B cell (primary cell): ENCODE data around the gene CDKN1C. TPM values are rescaled to one million over a fixed set of nuclear protein-coding genes. Genes with fewer than 3 reads are reported as not detected.

Experiments
- ATAC-seq: fragments of 200-7000 bp; cut with Tn5 transposase; one replicate; pipeline ENCODE4 v1.10.0; 2021; ENCODE audit warnings: low read depth, mild to moderate bottlenecking, moderate number of reproducible peaks, moderate library complexity
- CTCF ChIA-PET: fragments of 350-600 bp; sonication (Branson Sonifier 250); formaldehyde crosslinking; loops from one replicate; lab custom pipeline; 2021; ENCODE audit warnings: antibody characterized with exemption, inconsistent platforms; lab: Charles Lee
- POLR2A ChIA-PET: fragments of 350-600 bp; sonication (Branson Sonifier 250); formaldehyde crosslinking; loops from one replicate; lab custom pipeline; 2021; ENCODE audit warnings: antibody characterized with exemption; lab: Charles Lee
- DNase-seq: peaks from one replicate; pipeline ENCODE4 v3.0.0; 2013
- H2AFZ ChIP-seq: 2 replicates; pipeline ENCODE4 v1.6.1; 2012; ENCODE audit warnings: mild to moderate bottlenecking, low read depth, low read length; ENCODE audit not compliant: insufficient read depth, poor library complexity, severe bottlenecking
- H3K27ac ChIP-seq, 2 donors: 1 replicate in 1 of 2; 2 replicates in 1 of 2; pipeline ENCODE4 v1.5.1; 2012 to 2013; ENCODE audit warnings: low read length in 2 of 2, mild to moderate bottlenecking in 2 of 2, moderate library complexity in 1 of 2
- H3K27me3 ChIP-seq, 4 experiments: fragments of 200-600 bp in 1 of 4; sonication (generic) in 1 of 4; replicated peaks in 1 of 4; 1 replicate in 2 of 4; 2 replicates in 2 of 4; pipeline versions ENCODE4 v1.6.1 to v1.7.0; 2013 to 2016; ENCODE audit warnings: low read length in 3 of 4, mild to moderate bottlenecking in 2 of 4, mixed read lengths in 1 of 4, moderate library complexity in 1 of 4; ENCODE audit not compliant: insufficient read depth in 4 of 4, control insufficient read depth in 3 of 4; ENCODE audit errors: control extremely low read depth in 1 of 4
- H3K36me3 ChIP-seq, 2 experiments: replicated peaks in 1 of 2; 1 replicate in 1 of 2; 2 replicates in 1 of 2; pipeline versions ENCODE4 v1.6.1 to v1.7.1; 2013; ENCODE audit warnings: low read length in 1 of 2; ENCODE audit not compliant: insufficient read depth in 2 of 2, control insufficient read depth in 1 of 2; ENCODE audit errors: control extremely low read depth in 1 of 2, extremely low read depth in 1 of 2
- H3K4me1 ChIP-seq, 2 donors: fragments of 200-600 bp in 1 of 2; sonication (generic) in 1 of 2; 1 replicate in 1 of 2; 2 replicates in 1 of 2; pipeline versions ENCODE4 v1.5.1 to v1.6.1; 2013 to 2017; ENCODE audit warnings: low read length in 2 of 2; ENCODE audit not compliant: control insufficient read depth in 2 of 2, insufficient read depth in 2 of 2
- H3K4me2 ChIP-seq: replicated peaks from 2 replicates; pipeline ENCODE3; 2012; ENCODE audit warnings: mild to moderate bottlenecking, low read depth, low read length; ENCODE audit not compliant: poor library complexity, severe bottlenecking
- H3K4me3 ChIP-seq, 5 experiments: fragments of 200-600 bp in 1 of 5; sonication (generic) in 1 of 5; 1 replicate in 3 of 5; 2 replicates in 2 of 5; pipeline versions ENCODE4 v1.5.1 to v1.7.0; 2011 to 2016; ENCODE audit warnings: low read length in 4 of 5, mild to moderate bottlenecking in 4 of 5, low read depth in 2 of 5, control low read depth in 1 of 5, moderate library complexity in 1 of 5; ENCODE audit not compliant: insufficient read depth in 1 of 5; ENCODE audit errors: control extremely low read depth in 1 of 5, extremely low read depth in 1 of 5
- H3K79me2 ChIP-seq: fragments of 200-600 bp; sonication (generic); one replicate; pipeline ENCODE4 v1.6.0; 2016; ENCODE audit warnings: low read length; ENCODE audit not compliant: control insufficient read depth, insufficient read depth
- H3K9ac ChIP-seq: fragments of 200-600 bp; sonication (generic); 2 replicates; pipeline ENCODE4 v1.6.1; 2017; ENCODE audit warnings: mild to moderate bottlenecking, low read length, moderate library complexity
- H3K9me3 ChIP-seq, 3 donors: one replicate each; pipeline versions ENCODE4 v1.6.1 to v1.7.1; 2013; ENCODE audit warnings: low read length in 2 of 3; ENCODE audit not compliant: control insufficient read depth in 2 of 3, insufficient read depth in 1 of 3; ENCODE audit errors: control extremely low read depth in 1 of 3
- H4K20me1 ChIP-seq: 2 replicates; pipeline ENCODE4 v1.6.0; 2012; ENCODE audit warnings: mild to moderate bottlenecking, low read length; ENCODE audit not compliant: insufficient read depth, control insufficient read depth, poor library complexity, severe bottlenecking
- H3K27ac Mint-ChIP-seq: one replicate; pipeline ENCODE4 v1.8.0; 2021; ENCODE audit warnings: mixed read lengths
- H3K27me3 Mint-ChIP-seq: one replicate; pipeline ENCODE4 v1.8.0; 2021; ENCODE audit warnings: mixed read lengths
- H3K4me1 Mint-ChIP-seq: one replicate; pipeline ENCODE4 v1.8.0; 2021; ENCODE audit warnings: mixed read lengths
- H3K4me3 Mint-ChIP-seq: one replicate; pipeline ENCODE4 v1.8.0; 2021; ENCODE audit warnings: mixed read lengths
- H3K9me3 Mint-ChIP-seq: one replicate; pipeline ENCODE4 v1.8.0; 2022; ENCODE audit warnings: mixed read lengths; ENCODE audit not compliant: insufficient read depth
- EZH2 ChIP-seq: IDR thresholded peaks from 2 replicates; pipeline ENCODE4 v1.6.1; 2012; ENCODE audit warnings: borderline replicate concordance, low read depth, mild to moderate bottlenecking, moderate library complexity, low read length; ENCODE audit not compliant: insufficient read depth, poor library complexity, severe bottlenecking
- whole genome bisulfite sequencing: methylation state at CpG from one replicate; pipeline ENCODE4 v1.1.5; 2013; ENCODE audit warnings: missing lambda C conversion rate; ENCODE audit not compliant: insufficient coverage; 5-methylcytosine and 5-hydroxymethylcytosine counted together
- intact Hi-C: fragments of 100-400 bp; cut with micrococcal nuclease; formaldehyde crosslinking; loops from one replicate; pipeline ENCODE4 v1.10.0; 2022
- polyA plus RNA-seq: library from polyadenylated mRNA; depleted of rRNA; stranded (reverse); fragments of >200 nt; gene quantifications from 2 replicates; pipeline ENCODE4 v1.2.3, GENCODE V29; 2012
- total RNA-seq, 2 donors: library from RNA; stranded (reverse); fragments of 120-200 nt in 1 of 2; gene quantifications; 1 replicate in 1 of 2; 2 replicates in 1 of 2; pipeline versions ENCODE4 v1.2.3 to v1.2.4, GENCODE V29; 2013 to 2022
- TF ChIP-seq, protein P1 (sequence below): fragments of 200-600 bp; IDR thresholded peaks from one replicate; pipeline ENCODE4 v1.8.0; 2022; ENCODE audit warnings: antibody characterized with exemption, mild to moderate bottlenecking

CDKN1C gene
- total and polyA plus RNA-seq, 2 donors (not counting 1 experiment from before 2014, with no cell fraction given): 0.58 to 8.0 TPM

DNA sequence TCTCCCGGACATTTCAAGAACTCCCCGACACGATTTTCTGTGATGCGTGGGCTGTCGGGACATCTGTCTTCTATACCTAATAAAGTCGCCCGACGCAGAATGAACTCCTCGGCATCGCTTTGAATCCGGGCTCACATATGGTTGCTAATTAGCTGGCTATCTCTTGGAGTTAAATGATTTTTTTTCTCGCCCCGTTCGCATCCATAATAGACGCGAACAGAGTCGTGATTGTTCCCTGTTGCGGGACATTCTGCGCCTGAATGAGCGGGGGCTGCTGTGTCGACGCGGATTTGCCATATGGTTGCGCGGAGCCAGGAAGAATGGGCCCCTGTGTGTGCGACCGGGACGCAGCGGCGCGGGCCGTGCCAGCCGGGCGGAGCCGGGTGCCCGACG, 16.4 kb downstream of the CDKN1C start:
- H2AFZ ChIP-seq: no peak overlapping the region
- H3K9me3 ChIP-seq: peaks cover 0 to 17% (median 0%) of the 10 kb centered on the region in 3 donors
- H3K27ac ChIP-seq: no peak overlapping the region
- Mint-ChIP-seq H3K4me3 (peak overlapping the region; percentile 23), H3K4me1 (peaks cover 11% of the 10 kb centered on the region), H3K9me3 (peaks cover 2% of the 10 kb centered on the region), H3K27ac (no peak overlapping the region), H3K27me3 (peaks cover 45% of the 10 kb centered on the region)
- H3K36me3 ChIP-seq: no peaks in the 10 kb centered on the region
- H3K79me2 ChIP-seq: no peaks in the 10 kb centered on the region
- 30% methylated on average over 36 of the region's 37 CpGs for WGBS
- ATAC-seq: no peak
- no peak overlapping the region for H3K9ac ChIP-seq
- H3K4me2 ChIP-seq: peak overlapping the region; percentile 53
- no peak overlapping the region for H3K4me3 ChIP-seq
- H4K20me1 ChIP-seq: no peaks in the 10 kb centered on the region
- no peak for DNase-seq
- peaks cover 6 to 9% of the 10 kb centered on the region in 2 donors for H3K4me1 ChIP-seq
- peaks cover 0 to 33% (median 13%) of the 10 kb centered on the region in 4 experiments for H3K27me3 ChIP-seq
- no peak for TF ChIP-seq EZH2
- TF ChIP-seq, protein P1, sequence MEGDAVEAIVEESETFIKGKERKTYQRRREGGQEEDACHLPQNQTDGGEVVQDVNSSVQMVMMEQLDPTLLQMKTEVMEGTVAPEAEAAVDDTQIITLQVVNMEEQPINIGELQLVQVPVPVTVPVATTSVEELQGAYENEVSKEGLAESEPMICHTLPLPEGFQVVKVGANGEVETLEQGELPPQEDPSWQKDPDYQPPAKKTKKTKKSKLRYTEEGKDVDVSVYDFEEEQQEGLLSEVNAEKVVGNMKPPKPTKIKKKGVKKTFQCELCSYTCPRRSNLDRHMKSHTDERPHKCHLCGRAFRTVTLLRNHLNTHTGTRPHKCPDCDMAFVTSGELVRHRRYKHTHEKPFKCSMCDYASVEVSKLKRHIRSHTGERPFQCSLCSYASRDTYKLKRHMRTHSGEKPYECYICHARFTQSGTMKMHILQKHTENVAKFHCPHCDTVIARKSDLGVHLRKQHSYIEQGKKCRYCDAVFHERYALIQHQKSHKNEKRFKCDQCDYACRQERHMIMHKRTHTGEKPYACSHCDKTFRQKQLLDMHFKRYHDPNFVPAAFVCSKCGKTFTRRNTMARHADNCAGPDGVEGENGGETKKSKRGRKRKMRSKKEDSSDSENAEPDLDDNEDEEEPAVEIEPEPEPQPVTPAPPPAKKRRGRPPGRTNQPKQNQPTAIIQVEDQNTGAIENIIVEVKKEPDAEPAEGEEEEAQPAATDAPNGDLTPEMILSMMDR: no peak
- CTCF ChIA-PET: no interaction called here
- intact Hi-C loops: no loop called here
- POLR2A ChIA-PET: no interaction called here

DNA sequence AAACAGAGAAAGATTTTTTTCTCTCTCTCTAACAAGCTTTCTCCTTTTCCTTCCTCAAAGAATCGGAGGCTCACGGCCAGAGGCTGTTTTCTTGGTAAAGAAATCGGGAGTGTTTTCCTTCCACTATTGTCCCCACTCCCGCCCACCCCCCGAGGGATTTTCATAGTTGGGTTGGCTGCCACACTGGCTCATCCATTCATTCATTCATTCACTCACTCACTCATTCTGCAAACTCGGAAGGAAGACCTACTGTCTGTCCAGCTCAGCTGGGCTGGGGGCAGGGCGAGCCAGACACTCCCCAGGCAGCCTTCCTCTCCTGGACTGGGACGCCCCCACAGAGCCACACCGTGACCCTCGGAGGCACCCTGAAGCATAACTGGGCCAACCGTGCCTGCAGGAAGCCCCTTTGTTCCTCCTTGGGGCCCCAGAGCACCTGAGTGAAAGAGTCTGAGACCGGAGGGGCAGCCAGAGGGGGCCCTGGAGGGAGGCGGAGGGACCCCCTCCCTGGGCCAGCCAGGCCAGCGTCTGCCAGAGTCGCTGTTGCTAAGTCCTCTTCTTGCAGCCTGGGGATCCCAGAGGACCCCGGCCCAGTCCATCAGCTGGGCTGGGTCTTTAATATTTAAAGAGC, 17.0 kb downstream of the CDKN1C start:
- no peaks in the 10 kb centered on the region for H3K36me3 ChIP-seq
- intact Hi-C loops: no loop called here
- DNase-seq (no peak), ATAC-seq (no peak)
- peaks cover 46% of the 10 kb centered on the region for H3K27me3 Mint-ChIP-seq
- H3K27ac ChIP-seq: no peak overlapping the region
- peak overlapping the region; percentile 33 for H2AFZ ChIP-seq
- peak overlapping the region; percentile 66 for H3K4me3 Mint-ChIP-seq
- H4K20me1 ChIP-seq: no peaks in the 10 kb centered on the region
- peak overlapping the region in 2 of 5 experiments; percentile 1 to 38 for H3K4me3 ChIP-seq
- H3K4me1 ChIP-seq: peaks cover 6 to 9% of the 10 kb centered on the region in 2 donors
- peak overlapping the region; percentile 53 for H3K4me2 ChIP-seq
- H3K4me1 Mint-ChIP-seq: peaks cover 11% of the 10 kb centered on the region
- CTCF ChIA-PET: interaction anchor here (1.0 kb wide), 1 partner anchor 19 kb away, joined by 3 read pairs; no protein-coding TSS in a partner anchor
- no peaks in the 10 kb centered on the region for H3K79me2 ChIP-seq
- POLR2A ChIA-PET: no interaction called here
- H3K27me3 ChIP-seq: peaks cover 0 to 34% (median 11%) of the 10 kb centered on the region in 4 experiments
- H3K9ac ChIP-seq: peak overlapping the region; percentile 3
- no peak overlapping the region for H3K27ac Mint-ChIP-seq
- peaks cover 2% of the 10 kb centered on the region for H3K9me3 Mint-ChIP-seq
- H3K9me3 ChIP-seq: peaks cover 0 to 17% (median 0%) of the 10 kb centered on the region in 3 donors
- 12% methylated on average over 12 of the region's 16 CpGs for WGBS
- no peak for TF ChIP-seq EZH2
- TF ChIP-seq, protein P1: no peak
